ENCODE results near the gene VMO1.
A peak's percentile ranks its signal among the peaks of the same experiment; 100 is the strongest.

The VMO1 gene

GRCh38 chr17:4796552-4796920 is 10.4 kb upstream of the VMO1 start:
- DNase-seq (ENCODE audit: low read depth) = no peak

- no peak for DNase-seq (ENCODE audit: low read depth)
Measured at GRCh38 chr17:4795168-4795567, 9.0 kb upstream of the VMO1 start.

- DNase-seq (ENCODE audit: low read depth) = no peak
Measured at GRCh38 chr17:4790705-4791088, 4.5 kb upstream of the VMO1 start.

- peak; percentile 48 for DNase-seq (ENCODE audit: low read depth)
Measured at GRCh38 chr17:4789951-4790704, 4.0 kb upstream of the VMO1 start.

- no peak for DNase-seq (ENCODE audit: low read depth)
Measured at GRCh38 chr17:4789701-4789950, 3.5 kb upstream of the VMO1 start.

GRCh38 chr17:4788807-4789700 is 2.9 kb upstream of the VMO1 start, which contains the start of gene GLTPD2:
Gene GLTPD2 (plus strand): TSS chr17:4788964. CDS start chr17:4789012, 48 bp downstream.
- DNase-seq (ENCODE audit: low read depth) = no peak

GRCh38 chr17:4788159-4788806 is 2.1 kb upstream of the VMO1 start:
- DNase-seq (ENCODE audit: low read depth) = no peak

GRCh38 chr17:4786516-4786915 is 352 bp upstream of the VMO1 start:
- DNase-seq (ENCODE audit: low read depth) = no peak

- DNase-seq (ENCODE audit: low read depth) = no peak
Measured at GRCh38 chr17:4785311-4786105, 656 bp downstream of the VMO1 start.

GRCh38 chr17:4782652-4783051 is 3.5 kb downstream of the VMO1 start:
- no peak for DNase-seq (ENCODE audit: low read depth)

GRCh38 chr17:4780325-4780955 is 5.7 kb downstream of the VMO1 start:
- DNase-seq (ENCODE audit: low read depth) = no peak

GRCh38 chr17:4777969-4778760 is 8.0 kb downstream of the VMO1 start:
- DNase-seq (ENCODE audit: low read depth) = no peak

GRCh38 chr17:4772235-4772613 is 13.9 kb downstream of the VMO1 start:
- DNase-seq (ENCODE audit: low read depth) = no peak

GRCh38 chr17:4771519-4772234 is 14.5 kb downstream of the VMO1 start, which contains the start of gene TM4SF5:
Gene TM4SF5 (plus strand): TSS chr17:4771886. CDS start chr17:4771923, 37 bp downstream.
- no peak for DNase-seq (ENCODE audit: low read depth)

GRCh38 chr17:4769628-4770027 is 16.5 kb downstream of the VMO1 start:
- DNase-seq (ENCODE audit: low read depth) = no peak

GRCh38 chr17:4768298-4768697 is 17.9 kb downstream of the VMO1 start:
- no peak for DNase-seq (ENCODE audit: low read depth)

- DNase-seq (ENCODE audit: low read depth) = no peak
Measured at GRCh38 chr17:4766723-4767122, 19.4 kb downstream of the VMO1 start.

- DNase-seq (ENCODE audit: low read depth) = no peak
Measured at GRCh38 chr17:4766201-4766600, 20.0 kb downstream of the VMO1 start.

- DNase-seq (ENCODE audit: low read depth) = no peak
Measured at GRCh38 chr17:4764595-4764994, 21.6 kb downstream of the VMO1 start.

GRCh38 chr17:4759776-4760236 is 26.4 kb downstream of the VMO1 start:
- DNase-seq (ENCODE audit: low read depth) = no peak
